A549 treated with AZD2906 at 1 μM for 4 hours (cell line): ENCODE measurements around the gene ZNF662. TPM values are rescaled to one million over a fixed set of nuclear protein-coding genes. Genes with fewer than 3 reads are reported as not detected.

Source experiments
- total RNA-seq: library from RNA; stranded (reverse); fragments of 200-300 nt; extraction: Qiagen RNA extraction; gene quantifications from 5 replicates; pipeline ENCODE4 v1.2.3, GENCODE V29; 2022

Gene ZNF662
- total RNA-seq = not detected in 5 replicates

GRCh38 chr3:42906070-42906847, at the start of gene ZNF662:
Gene ZNF662, plus strand, starts transcription at chr3:42906142. Its CDS starts 1,973 bp downstream, at chr3:42908115.

GRCh38 chr3:42875325-42876151, 30.4 kb upstream of the ZNF662 start, which contains the start of gene CYP8B1:
Gene CYP8B1, minus strand, starts transcription at chr3:42875879. Its CDS starts 63 bp downstream, at chr3:42875816.

Other genes starting within 250 kb of the ZNF662 start
- not detected in 5 replicates for gene KLHL40, start 220.6 kb upstream of the ZNF662 start, total RNA-seq
- gene HHATL, start 203.3 kb upstream of the ZNF662 start, total RNA-seq = not detected in 5 replicates
- gene CCDC13, start 132.9 kb upstream of the ZNF662 start, total RNA-seq = 0.26 to 0.50 TPM (median 0.45 TPM) in 5 replicates
- gene HIGD1A, start 101.7 kb upstream of the ZNF662 start, total RNA-seq = 70.8 to 94.1 TPM (median 72.1 TPM) in 5 replicates
- 0.09 to 0.13 TPM (median 0.10 TPM) in 3 of 5 replicates, not detected in the others for gene ACKR2, start 96.7 kb upstream of the ZNF662 start, total RNA-seq
- gene CYP8B1, start 30.3 kb upstream of the ZNF662 start, total RNA-seq = 0.02 TPM in 1 of 5 replicates, not detected in the others
- gene GASK1A, start 73.2 kb downstream of the ZNF662 start, total RNA-seq = not detected in 5 replicates
- 7.0 to 9.1 TPM (median 8.6 TPM) in 5 replicates for gene POMGNT2, start 199.9 kb downstream of the ZNF662 start, total RNA-seq